SKM-1 treated with dmso at 0.1 percent for 144 hours (cell line): ENCODE measurements around the gene CMTM4.
"Not testable (repeated sequence)": the region's sequence is repeated elsewhere in the genome, so short reads cannot be mapped to it uniquely, and the experiment has no call there.

Source experiments
- DNase-seq: peaks from one replicate; lab custom pipeline; 2025; ENCODE audit not compliant: unreplicated experiment; lab: John Stamatoyannopoulos, UW

CMTM4 gene

GRCh38 chr16:66617728-66618127 lies 78.8 kb downstream of the CMTM4 start:
- DNase-seq, result no peak

DNA sequence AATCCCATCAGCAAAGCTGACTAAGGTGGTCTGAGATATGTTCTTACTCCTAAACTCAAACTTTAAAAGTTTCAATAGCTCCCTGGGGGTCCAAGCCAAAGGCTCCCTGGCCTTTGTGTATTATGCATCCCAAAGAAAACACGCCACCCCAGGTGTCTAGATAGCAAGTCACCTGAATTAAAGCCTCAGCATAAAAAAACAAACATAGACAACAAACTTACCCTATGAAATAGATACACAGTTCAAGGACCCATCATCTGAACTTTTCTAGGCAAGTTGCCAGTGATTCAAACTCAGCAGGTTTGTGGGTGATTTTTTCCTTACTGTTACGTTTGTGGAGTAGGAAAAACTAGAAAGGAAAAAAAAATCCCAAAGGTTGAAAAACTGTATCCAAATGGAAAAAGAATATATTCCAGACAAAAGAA lies 79.5 kb downstream of the CMTM4 start:
- DNase-seq, result no peak

DNA sequence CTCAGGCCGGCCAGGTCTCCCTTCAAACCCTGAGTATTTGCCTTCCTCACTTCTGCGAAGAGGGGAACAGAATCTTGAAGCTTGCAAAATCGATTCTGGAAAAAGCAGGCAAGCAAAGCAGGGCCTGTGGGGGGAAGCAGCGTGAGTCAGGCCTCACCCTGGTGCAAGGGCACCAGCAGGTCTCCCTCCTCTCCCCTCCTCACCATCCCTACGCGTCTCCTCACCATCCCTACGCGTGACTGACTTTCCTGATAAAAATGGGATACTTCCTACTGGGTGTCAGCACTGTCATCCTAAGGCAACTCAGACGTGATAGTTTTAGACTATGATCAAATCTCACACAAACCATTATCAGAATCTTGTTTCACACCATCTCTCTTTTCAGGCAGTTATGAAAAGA lies 80.0 kb downstream of the CMTM4 start:
- DNase-seq, result no peak

- no peak for DNase-seq
These were observed 80.4 kb downstream of the CMTM4 start for GRCh38 chr16:66616169-66616568.

GRCh38 chr16:66614161-66614802 lies 82.3 kb downstream of the CMTM4 start:
- DNase-seq, result no peak

GRCh38 chr16:66612422-66612821 lies 84.1 kb downstream of the CMTM4 start:
- DNase-seq, result no peak

GRCh38 chr16:66611911-66612310 lies 84.6 kb downstream of the CMTM4 start:
- not testable (repeated sequence) for DNase-seq

DNA sequence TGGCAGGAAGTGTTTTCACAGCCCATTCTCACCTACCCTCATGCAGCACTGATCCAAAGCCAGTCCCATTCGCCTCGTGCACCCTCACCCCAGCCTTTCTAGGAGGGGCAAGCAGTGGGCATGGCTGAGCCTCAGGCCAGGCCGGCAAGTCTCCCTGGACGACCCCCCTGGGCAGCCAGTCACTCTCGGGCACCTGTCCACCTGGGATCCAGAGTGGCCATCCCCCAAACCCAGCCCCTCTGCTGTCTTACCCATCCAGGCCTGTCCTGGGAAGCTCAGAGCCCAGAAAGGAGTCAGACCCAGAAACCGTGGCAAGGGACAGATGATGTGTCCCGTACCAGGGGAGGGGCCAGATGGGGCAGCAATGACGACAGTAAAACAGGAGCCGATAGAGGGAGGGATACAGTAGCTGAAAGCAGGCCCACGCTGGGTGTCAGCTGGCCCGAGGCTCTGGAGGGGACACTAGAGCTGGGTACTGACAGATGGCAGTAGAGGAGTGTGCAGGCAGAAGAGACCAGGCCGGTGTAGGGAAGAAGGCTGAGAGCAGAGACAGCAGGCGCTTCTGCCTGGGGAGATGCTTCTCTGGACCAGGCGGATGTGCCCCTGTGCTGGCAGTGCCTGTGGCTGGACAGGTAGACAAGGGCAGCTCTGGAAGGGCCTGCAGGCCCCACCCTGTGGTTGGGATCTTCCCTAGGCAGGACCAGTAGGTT lies 86.3 kb downstream of the CMTM4 start:
- no peak for DNase-seq

DNA sequence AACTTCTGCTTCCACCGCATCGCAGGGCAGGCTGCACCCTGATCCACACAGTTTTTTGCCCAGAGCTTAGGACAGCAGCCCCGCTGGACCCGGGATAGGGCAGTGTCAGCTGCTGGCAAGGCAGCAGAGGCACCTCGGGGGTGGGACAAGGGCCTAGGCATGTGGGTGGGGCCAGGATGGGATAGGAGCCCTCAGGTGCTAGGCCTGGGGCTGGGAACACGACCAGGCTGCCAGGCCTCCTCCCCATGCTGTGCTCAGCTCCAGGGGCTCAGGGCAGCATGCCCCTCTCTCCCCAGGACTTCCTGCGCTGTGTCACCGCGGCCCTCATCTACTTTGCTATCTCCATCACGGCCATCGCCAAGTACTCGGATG lies 87.4 kb downstream of the CMTM4 start:
- no peak for DNase-seq

DNA sequence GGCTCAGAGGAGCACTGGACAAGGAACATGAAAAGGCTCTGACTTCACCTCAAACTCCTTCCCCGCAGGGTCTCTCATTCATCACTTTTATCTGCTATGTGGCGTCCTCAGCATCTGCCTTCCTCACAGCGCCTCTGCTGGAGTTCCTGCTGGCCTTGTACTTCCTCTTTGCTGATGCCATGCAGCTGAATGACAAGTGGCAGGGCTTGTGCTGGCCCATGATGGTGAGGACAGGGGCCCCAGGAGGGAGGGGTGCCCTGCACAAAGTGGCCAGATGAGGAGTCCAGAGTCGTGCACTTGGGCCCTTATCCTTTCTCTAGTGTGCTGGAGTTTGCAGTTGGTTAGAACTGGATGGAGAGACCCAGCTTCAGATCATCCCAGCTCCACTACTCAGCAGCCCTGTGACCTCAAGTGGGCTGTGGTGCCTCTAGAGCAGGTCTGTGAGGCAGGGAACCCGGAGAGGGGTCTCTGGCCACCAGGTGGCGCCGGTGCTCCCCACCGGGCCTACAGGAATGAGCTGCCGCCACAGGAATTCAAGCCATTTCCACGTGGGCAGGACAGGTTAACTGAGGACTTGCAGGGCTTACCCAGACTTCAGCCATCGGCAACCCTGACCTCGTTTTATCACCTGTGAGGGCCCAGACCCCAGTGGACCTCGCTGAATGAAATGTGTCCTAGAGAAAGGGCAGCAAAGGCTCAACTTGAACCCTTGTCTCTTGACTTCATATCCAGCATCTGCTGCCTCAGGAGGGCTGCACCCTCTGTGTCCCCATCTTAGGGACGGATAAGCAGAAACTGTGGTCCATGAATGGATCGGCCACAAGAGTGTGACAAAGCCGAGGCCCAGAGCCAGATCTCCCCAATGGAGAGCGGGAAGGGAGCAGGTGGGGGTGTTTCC lies 88.1 kb downstream of the CMTM4 start:
- DNase-seq, result peak; percentile 73

GRCh38 chr16:66605979-66606751 lies 90.4 kb downstream of the CMTM4 start:
- no peak for DNase-seq

DNA sequence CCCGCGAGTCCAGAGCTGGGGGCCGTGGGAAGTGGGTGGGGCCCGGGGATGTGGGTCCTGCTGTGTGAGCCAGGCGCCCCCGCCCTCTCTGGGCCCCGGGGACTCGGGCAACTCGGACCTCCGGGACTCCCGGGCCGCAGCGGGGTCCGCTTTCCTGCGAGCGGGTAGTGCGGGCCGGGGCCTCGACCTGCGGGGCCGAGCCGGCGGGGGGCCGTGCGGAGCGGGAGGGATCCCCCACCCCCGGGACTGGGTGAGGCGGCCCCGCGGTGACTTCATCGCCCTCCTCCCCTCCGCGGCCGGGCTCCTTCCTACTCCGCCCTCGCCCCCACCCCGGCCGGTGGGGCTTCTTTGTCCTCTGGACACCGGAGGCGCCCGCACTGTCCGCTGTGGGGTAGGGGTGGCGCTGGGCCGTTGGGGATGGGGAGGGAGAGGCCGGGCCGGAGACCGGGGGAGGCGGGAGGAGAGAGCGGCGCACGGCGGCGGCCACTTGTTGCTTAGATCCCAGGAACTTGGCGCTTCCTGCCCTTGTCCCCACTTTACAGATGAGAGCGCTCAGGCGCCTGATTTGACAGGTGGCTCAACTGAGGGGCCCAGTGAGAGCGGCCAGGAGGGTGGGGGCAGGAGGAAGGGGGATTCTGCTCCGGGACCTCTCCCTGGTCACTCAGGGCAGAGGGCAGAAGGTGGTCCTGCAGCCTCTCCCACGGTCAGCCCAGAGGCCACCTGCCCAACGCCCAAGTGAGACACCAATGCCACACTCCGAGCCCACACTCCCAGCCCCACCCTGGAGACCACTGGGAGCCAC lies 91.2 kb downstream of the CMTM4 start:
- DNase-seq, result no peak

GRCh38 chr16:66604376-66605176 lies 92.0 kb downstream of the CMTM4 start, which contains the start of gene CMTM3:
Gene CMTM3, plus strand, starts transcription at chr16:66604704. Its CDS starts 102 bp downstream, at chr16:66604806.
- peak; percentile 62 for DNase-seq

DNA sequence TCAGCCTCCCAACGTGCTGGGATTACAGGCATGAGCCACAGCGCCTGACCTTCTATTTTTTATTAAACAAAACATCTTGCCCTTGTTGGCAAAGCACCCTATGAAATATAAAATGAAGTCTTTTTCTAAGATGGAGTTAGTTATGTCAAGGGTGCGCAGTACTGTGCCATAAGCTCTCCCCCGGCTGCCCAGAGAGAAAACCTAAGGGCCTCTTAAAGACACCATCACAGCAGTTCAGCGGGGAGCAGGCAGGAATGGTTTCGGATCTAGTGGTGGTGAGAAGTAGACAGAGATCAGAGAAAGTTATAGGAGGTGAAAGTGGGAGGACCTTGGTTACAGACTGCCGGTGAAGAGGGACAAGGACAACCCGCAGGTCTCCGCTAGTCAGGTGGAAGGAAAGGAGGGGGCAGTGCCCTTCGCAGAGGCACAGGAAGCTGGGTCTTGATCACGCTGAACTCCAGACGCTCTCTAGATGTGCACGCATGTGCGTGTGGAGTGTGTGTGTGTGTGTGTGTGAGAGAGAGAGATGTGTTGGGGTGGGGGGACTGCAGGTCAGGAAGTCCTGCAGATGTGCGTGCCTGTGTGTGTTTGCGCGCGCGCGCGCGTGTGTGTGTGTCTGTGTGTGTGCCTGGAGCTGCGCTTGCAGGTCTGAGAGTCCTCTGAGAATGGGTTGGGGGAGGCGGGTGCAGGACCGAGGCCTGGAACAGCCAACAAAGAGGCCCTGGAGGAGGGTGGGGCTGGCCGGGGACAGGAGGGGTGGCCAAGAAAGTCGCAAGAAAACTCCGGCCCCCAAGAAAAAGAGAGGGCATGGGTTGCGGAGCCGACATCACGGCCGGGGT lies 92.8 kb downstream of the CMTM4 start:
- peak; percentile 74 for DNase-seq

DNA sequence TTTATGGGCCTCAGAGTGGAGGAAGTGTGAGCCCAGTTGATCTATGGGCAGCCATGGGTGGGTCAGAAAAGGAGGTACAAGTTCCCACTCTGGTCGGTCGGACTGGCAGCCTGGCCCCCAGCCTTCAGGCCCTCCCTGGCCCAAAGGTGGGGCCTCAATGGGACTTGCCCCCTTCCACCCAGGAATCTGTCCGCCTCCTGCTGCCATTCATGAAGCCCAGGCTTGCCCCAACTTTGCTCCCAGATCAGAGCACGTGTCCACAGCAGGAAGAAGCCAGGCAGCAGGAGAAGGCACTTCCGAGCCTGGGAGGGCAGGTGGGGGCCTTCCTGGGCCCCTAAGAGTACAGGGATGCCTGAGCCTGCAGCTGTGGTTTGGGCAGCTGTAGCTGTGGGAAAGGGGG lies 95.1 kb downstream of the CMTM4 start:
- no peak for DNase-seq

DNA sequence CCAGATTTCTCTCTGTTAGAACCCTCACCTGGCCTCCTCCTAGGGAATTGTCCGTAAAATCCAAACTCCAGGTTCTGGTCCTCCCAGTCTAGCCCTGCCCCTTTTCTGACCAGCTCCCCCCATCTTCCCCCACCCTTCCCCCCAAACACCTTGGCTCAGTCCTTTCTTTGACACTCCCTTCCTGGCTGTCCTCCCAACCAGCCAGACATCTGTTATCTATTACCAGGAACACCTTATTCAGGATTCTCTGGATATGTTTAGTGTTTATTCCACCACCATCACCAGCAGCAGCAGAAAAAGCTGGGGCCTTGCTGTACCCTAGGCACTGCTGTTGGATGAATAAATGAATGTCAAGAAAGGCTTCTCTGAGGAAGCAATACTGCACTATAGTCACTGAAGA lies 96.1 kb downstream of the CMTM4 start:
- DNase-seq, result no peak

DNA sequence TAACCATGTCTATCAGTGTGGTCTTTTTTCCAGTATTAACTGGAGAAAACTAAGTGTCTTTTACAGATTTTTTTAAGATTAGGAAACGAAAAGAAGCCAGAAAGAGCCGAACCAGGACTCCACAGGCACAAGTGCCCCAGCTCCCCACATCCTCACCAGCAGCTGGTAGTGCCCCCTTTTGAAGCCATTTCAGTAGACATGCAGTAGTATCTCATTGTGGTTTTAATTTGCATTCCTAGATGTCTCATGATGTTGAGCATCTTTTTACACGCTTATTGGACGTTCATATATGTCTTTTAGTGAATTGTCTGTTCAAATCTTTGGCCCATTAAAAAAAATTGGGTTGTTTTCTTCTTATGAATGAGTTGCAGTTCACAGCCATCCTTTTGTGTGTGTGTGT lies 96.8 kb downstream of the CMTM4 start:
- DNase-seq, result no peak

DNA sequence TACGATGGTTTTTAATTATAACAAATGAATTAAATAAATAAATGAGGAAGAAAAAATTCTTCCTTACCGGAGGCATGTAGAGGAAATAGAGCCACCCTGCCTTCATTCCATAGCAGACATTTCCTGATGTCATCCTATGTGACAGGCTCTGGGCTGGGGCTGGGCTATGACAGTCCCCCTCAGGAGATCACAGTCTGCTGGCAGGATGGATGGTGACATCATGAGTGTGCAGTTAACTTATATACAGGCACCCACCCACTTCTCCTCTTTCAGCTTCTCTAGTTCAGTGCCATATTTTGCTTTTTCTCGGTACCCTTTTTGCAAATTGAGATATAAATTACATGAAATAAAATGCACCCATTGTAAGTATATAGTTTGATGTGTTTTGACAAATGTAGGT lies 98.4 kb downstream of the CMTM4 start:
- no peak for DNase-seq
